Mesendoderm (in vitro differentiated cells): ENCODE data around the gene TCF7L1.
A peak's percentile ranks its signal among the peaks of the same experiment; 100 is the strongest.

Experiments used
- DNase-seq: peaks from one replicate; pipeline ENCODE4 v3.0.0; 2013
- H2AK5ac ChIP-seq: 2 replicates; pipeline ENCODE4 v1.6.1; 2013; ENCODE audit warnings: low read length, inconsistent platforms
- H2BK120ac ChIP-seq: 2 replicates; pipeline ENCODE4 v1.6.1; 2013; ENCODE audit warnings: low read depth, mild to moderate bottlenecking, low read length, moderate library complexity, mixed read lengths
- H2BK15ac ChIP-seq: replicated peaks from 2 replicates; pipeline ENCODE4 v1.6.1; 2013; ENCODE audit warnings: low read depth, mild to moderate bottlenecking, moderate library complexity
- H2BK5ac ChIP-seq: 2 replicates; pipeline ENCODE4 v1.6.1; 2013; ENCODE audit warnings: low read length, inconsistent platforms
- H3K18ac ChIP-seq: 2 replicates; pipeline ENCODE4 v1.6.1; 2013; ENCODE audit warnings: mild to moderate bottlenecking, low read length, mixed read lengths
- H3K23ac ChIP-seq: one replicate; pipeline ENCODE4 v1.6.1; 2013; ENCODE audit warnings: low read length
- H3K27ac ChIP-seq: 2 replicates; pipeline ENCODE4 v1.5.1; 2013; ENCODE audit warnings: low read depth, mild to moderate bottlenecking, inconsistent platforms, low read length, moderate library complexity
- H3K27me3 ChIP-seq: 2 replicates; pipeline ENCODE4 v1.6.1; 2013; ENCODE audit warnings: low read length, control low read depth, mild to moderate bottlenecking, inconsistent platforms; ENCODE audit not compliant: insufficient read depth, poor library complexity
- H3K36me3 ChIP-seq: 2 replicates; pipeline ENCODE4 v1.6.1; 2013; ENCODE audit warnings: low read length, inconsistent platforms; ENCODE audit not compliant: control insufficient read depth, insufficient read depth
- H3K4ac ChIP-seq: one replicate; pipeline ENCODE4 v1.6.1; 2013; ENCODE audit warnings: low read depth, mild to moderate bottlenecking, low read length, moderate library complexity
- H3K4me1 ChIP-seq: 2 replicates; pipeline ENCODE4 v1.6.1; 2013; ENCODE audit warnings: low read depth, low read length, inconsistent platforms; ENCODE audit not compliant: control insufficient read depth
- H3K4me2 ChIP-seq: 2 replicates; pipeline ENCODE4 v1.6.1; 2013; ENCODE audit warnings: low read length
- H3K4me3 ChIP-seq: 2 replicates; pipeline ENCODE4 v1.5.1; 2013; ENCODE audit warnings: mild to moderate bottlenecking, low read length
- H3K56ac ChIP-seq: one replicate; pipeline ENCODE4 v1.6.1; 2013; ENCODE audit warnings: low read length
- H3K79me1 ChIP-seq: 2 replicates; pipeline ENCODE4 v1.6.1; 2013; ENCODE audit warnings: low read length, inconsistent platforms
- H3K79me2 ChIP-seq: 2 replicates; pipeline ENCODE4 v1.6.1; 2013; ENCODE audit warnings: mild to moderate bottlenecking, low read length; ENCODE audit not compliant: control insufficient read depth, insufficient read depth
- H3K9ac ChIP-seq: 2 replicates; pipeline ENCODE4 v1.6.1; 2013; ENCODE audit warnings: low read length, inconsistent platforms
- H4K5ac ChIP-seq: one replicate; pipeline ENCODE4 v1.6.1; 2013; ENCODE audit warnings: low read length
- H4K8ac ChIP-seq: one replicate; pipeline ENCODE4 v1.6.1; 2013; ENCODE audit warnings: low read depth, mild to moderate bottlenecking, control low read depth, low read length, moderate library complexity
- WGBS: extraction: QIAGEN DNeasy Blood & Tissue Kit; methylation state at CpG from one replicate; pipeline ENCODE4 v1.1.7; 2013; ENCODE audit warnings: low lambda C conversion rate, missing lambda C conversion rate; ENCODE audit not compliant: insufficient coverage; ENCODE audit errors: extremely low coverage; 5-methylcytosine and 5-hydroxymethylcytosine counted together

Gene TCF7L1

DNA sequence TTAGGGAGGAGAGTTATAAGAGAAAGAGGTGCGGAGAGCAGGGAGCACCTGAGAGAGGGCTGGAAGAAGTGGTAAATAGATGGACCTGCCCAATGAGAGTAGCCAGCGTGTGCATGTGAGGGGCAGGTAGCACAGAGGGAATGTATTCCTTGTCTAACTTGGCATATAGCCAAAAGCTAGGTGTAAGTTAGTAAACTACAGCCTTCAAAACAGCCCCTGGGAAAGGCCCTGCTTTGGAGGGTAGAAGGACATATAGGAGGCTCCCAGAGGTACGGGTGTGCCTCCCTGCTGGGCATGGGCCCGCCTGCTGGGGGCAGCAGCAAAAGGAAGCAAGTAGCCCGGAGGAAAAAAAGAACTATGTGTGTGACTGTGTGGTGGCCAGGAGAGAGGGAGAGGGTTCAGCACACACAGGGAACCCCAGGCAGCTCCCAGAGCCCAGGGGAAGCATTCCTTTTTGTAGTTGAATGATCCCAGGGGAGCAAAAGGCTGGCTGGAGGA, 48.0 kb downstream of the TCF7L1 start:
- Histone ChIP-seq H3K9ac (no peak overlapping the region), H3K4me2 (no peak overlapping the region), H3K23ac (no peak overlapping the region), H3K4me1 (peaks cover 15% of the 10 kb centered on the region), H3K79me2 (peaks cover 2% of the 10 kb centered on the region), H3K4ac (no peak overlapping the region), H3K27me3 (no peaks in the 10 kb centered on the region), H4K8ac (no peak overlapping the region), H4K5ac (no peak overlapping the region), H2BK5ac (no peak overlapping the region), H3K4me3 (no peak overlapping the region), H3K79me1 (peaks cover 2% of the 10 kb centered on the region), H3K36me3 (no peaks in the 10 kb centered on the region), H3K18ac (no peak overlapping the region), H3K27ac (no peak overlapping the region), H2BK15ac (no peak overlapping the region), H2BK120ac (no peak overlapping the region), H2AK5ac (no peak overlapping the region), H3K56ac (no peak overlapping the region)
- DNase-seq: peak; percentile 33
- no CpG with 5 or more reads among the region's 5 CpGs for WGBS

DNA sequence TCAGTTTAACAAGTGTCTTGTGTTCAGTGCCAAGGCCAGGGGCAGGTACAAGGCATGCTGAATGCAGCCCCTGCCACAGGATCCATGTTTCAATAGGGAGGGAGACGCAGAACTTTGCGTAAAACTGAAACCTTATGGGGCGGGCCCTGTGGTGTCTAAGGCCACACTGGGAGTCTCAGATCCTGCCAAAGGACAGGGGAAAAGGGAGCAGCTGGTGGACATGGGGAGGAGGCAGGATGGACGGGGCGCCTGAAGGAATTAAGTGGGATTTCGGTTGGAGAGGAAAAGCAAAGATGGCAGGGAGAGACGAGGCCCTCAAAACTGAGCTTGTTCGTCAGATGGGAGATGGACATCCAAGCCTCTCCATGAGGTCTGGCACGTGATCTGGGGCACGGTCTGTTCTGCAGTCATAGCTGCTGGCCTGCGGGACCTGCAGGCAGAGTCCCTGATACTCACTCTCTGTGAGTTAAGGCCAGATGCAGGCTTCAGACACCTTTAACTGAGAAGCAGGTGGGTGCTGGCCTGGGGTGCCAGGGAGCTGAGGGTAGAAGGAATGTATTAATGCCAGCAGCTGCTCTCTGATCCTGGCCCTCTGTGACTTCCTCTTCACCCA, 48.8 kb downstream of the TCF7L1 start:
- H3K23ac ChIP-seq: peak overlapping the region; percentile 9
- H4K5ac ChIP-seq: no peak overlapping the region
- no peak overlapping the region for H2BK120ac ChIP-seq
- H2AK5ac ChIP-seq: no peak overlapping the region
- peaks cover 2% of the 10 kb centered on the region for H3K79me2 ChIP-seq
- H4K8ac ChIP-seq: no peak overlapping the region
- no peak overlapping the region for H3K4ac ChIP-seq
- peaks cover 12% of the 10 kb centered on the region for H3K4me1 ChIP-seq
- H3K27me3 ChIP-seq: no peaks in the 10 kb centered on the region
- no peak overlapping the region for H3K4me2 ChIP-seq
- H2BK15ac ChIP-seq: no peak overlapping the region
- H3K79me1 ChIP-seq: peaks cover 2% of the 10 kb centered on the region
- H3K4me3 ChIP-seq: no peak overlapping the region
- no peak for DNase-seq
- WGBS: no CpG with 5 or more reads among the region's 11 CpGs
- H3K18ac ChIP-seq: no peak overlapping the region
- no peak overlapping the region for H2BK5ac ChIP-seq
- H3K56ac ChIP-seq: peak overlapping the region; percentile 42
- H3K9ac ChIP-seq: no peak overlapping the region
- H3K27ac ChIP-seq: no peak overlapping the region
- H3K36me3 ChIP-seq: no peaks in the 10 kb centered on the region

DNA sequence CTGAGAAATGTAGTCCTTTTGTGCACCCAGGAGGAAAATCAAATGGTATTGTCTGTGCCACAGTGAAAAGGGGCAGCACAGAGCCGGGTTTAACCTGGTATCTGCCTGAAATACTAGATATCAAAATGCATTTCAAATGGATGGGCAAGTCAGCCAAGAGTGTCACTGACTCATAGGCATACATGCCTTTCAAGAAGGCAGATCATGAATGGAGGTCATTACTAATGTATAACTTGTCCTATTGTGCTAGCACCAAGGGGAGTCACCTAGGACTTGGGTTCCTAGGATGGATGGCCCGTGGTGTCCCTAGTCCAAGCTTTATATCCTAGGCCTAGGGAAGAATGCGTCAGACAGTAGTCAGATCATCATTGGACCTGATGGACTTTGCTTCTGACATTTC, 49.9 kb downstream of the TCF7L1 start:
- Histone ChIP-seq H3K56ac (no peak overlapping the region), H2BK120ac (no peak overlapping the region), H4K8ac (no peak overlapping the region), H3K79me1 (peaks cover 2% of the 10 kb centered on the region), H4K5ac (no peak overlapping the region), H3K4me1 (peaks cover 12% of the 10 kb centered on the region), H3K4me3 (no peak overlapping the region), H3K4me2 (no peak overlapping the region), H2BK15ac (no peak overlapping the region), H3K9ac (no peak overlapping the region), H3K27ac (no peak overlapping the region), H3K18ac (no peak overlapping the region), H2AK5ac (no peak overlapping the region), H3K23ac (no peak overlapping the region), H2BK5ac (no peak overlapping the region), H3K79me2 (peaks cover 4% of the 10 kb centered on the region), H3K27me3 (no peaks in the 10 kb centered on the region), H3K36me3 (no peaks in the 10 kb centered on the region), H3K4ac (no peak overlapping the region)
- no CpG with 5 or more reads among the region's 3 CpGs for WGBS
- DNase-seq: no peak

DNA sequence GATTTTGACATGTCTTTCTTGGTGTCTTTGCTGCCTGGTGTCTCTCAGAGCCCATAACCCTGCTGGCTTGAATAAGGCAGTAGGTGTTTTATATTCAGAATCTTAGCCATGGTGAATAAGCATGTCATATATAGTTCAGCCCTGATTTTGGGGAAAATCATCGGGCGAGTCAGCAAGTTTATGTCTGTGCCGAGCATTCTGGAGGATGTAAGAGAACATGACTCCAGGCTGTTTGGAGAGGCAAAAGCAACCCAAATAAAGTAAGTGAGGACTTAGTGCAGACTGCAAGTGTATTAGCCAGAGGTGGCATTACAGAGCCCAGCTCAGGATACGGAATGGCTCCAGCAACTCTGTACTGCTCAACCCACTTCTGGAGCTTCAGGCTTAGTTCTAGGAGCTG, 50.3 kb downstream of the TCF7L1 start:
- Histone ChIP-seq H4K8ac (no peak overlapping the region), H3K18ac (no peak overlapping the region), H4K5ac (no peak overlapping the region), H3K9ac (no peak overlapping the region), H3K27me3 (no peaks in the 10 kb centered on the region), H3K4me2 (no peak overlapping the region), H3K79me2 (peaks cover 4% of the 10 kb centered on the region), H2BK15ac (no peak overlapping the region), H3K36me3 (no peaks in the 10 kb centered on the region), H3K4me1 (peaks cover 8% of the 10 kb centered on the region), H3K4ac (no peak overlapping the region), H3K27ac (no peak overlapping the region), H3K56ac (no peak overlapping the region), H3K79me1 (peaks cover 2% of the 10 kb centered on the region), H3K4me3 (no peak overlapping the region), H2AK5ac (no peak overlapping the region), H2BK120ac (no peak overlapping the region), H3K23ac (no peak overlapping the region), H2BK5ac (no peak overlapping the region)
- WGBS: no CpG with 5 or more reads among the region's 4 CpGs
- DNase-seq: no peak

DNA sequence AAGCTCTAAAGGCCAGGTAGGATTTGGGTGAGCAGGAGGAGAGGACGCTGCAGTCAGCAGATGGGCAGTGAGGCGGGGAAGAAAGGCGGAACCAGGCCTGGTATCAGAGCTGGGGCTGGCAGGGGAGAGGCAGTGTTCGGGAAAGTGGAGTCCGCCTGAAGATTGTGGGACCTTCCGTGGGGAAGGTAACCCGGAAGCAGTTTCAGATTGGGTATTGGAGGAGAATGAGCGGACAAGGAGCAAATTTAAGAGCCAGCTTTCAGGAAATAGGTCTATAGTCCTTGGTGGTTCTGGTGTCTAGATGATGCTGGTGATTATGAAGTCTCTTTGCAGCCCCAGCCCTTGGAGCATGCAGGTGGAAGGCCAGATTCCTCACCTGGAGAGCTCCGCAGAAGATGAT, 51.0 kb downstream of the TCF7L1 start:
- no peak overlapping the region for H2BK15ac ChIP-seq
- H2BK5ac ChIP-seq: no peak overlapping the region
- H3K9ac ChIP-seq: no peak overlapping the region
- peaks cover 2% of the 10 kb centered on the region for H3K79me1 ChIP-seq
- no peak overlapping the region for H3K4ac ChIP-seq
- DNase-seq: no peak
- no peak overlapping the region for H3K4me3 ChIP-seq
- no CpG with 5 or more reads among the region's 9 CpGs for WGBS
- H3K18ac ChIP-seq: no peak overlapping the region
- no peak overlapping the region for H3K56ac ChIP-seq
- H4K5ac ChIP-seq: no peak overlapping the region
- H4K8ac ChIP-seq: no peak overlapping the region
- no peak overlapping the region for H2AK5ac ChIP-seq
- no peak overlapping the region for H3K23ac ChIP-seq
- H3K4me2 ChIP-seq: no peak overlapping the region
- no peak overlapping the region for H3K27ac ChIP-seq
- no peaks in the 10 kb centered on the region for H3K27me3 ChIP-seq
- peaks cover 4% of the 10 kb centered on the region for H3K79me2 ChIP-seq
- no peak overlapping the region for H2BK120ac ChIP-seq
- no peaks in the 10 kb centered on the region for H3K36me3 ChIP-seq
- peaks cover 5% of the 10 kb centered on the region for H3K4me1 ChIP-seq

DNA sequence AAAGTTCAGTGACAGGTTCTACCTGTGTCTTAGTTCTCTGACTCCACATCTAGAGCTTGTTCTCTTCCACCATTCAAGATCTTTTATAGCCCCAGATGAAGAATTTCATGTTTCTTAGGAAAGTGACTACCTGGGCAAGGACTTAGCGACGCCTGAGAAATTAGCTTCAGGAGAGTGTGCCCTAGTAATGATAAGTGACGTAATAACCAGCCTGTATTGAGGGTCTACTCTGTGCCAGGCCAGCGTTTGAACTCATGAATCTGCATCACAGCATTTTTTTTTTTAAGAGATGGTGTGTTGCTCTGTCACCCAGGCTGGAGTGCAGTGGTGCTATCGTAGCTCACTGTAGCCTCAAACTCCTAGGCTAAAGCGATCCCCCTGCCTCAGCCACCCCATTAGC, 51.8 kb downstream of the TCF7L1 start:
- WGBS: no CpG with 5 or more reads among the region's 6 CpGs
- Histone ChIP-seq H3K23ac (no peak overlapping the region), H4K5ac (no peak overlapping the region), H3K36me3 (no peaks in the 10 kb centered on the region), H3K27ac (no peak overlapping the region), H3K27me3 (no peaks in the 10 kb centered on the region), H3K4me1 (no peaks in the 10 kb centered on the region), H2AK5ac (no peak overlapping the region), H3K4ac (no peak overlapping the region), H4K8ac (no peak overlapping the region), H2BK5ac (no peak overlapping the region), H3K18ac (no peak overlapping the region), H3K4me3 (no peak overlapping the region), H2BK120ac (no peak overlapping the region), H3K9ac (no peak overlapping the region), H3K79me1 (peaks cover 2% of the 10 kb centered on the region), H2BK15ac (no peak overlapping the region), H3K56ac (no peak overlapping the region), H3K79me2 (peaks cover 4% of the 10 kb centered on the region), H3K4me2 (no peak overlapping the region)
- no peak for DNase-seq
